Parathyroid adenoma (tissue), 2 donors: ENCODE results near the gene MRPL42.

Source experiments
- H2AFZ ChIP-seq: fragments of 300-600 bp; sonication (generic); one replicate; pipeline ENCODE4 v1.7.0; 2017; ENCODE audit warnings: antibody characterized with exemption, mild to moderate bottlenecking
- H3K27ac ChIP-seq: fragments of 300-600 bp; sonication (generic); one replicate; pipeline ENCODE4 v1.7.0; 2017
- H3K27me3 ChIP-seq: fragments of 300-600 bp; sonication (generic); one replicate; pipeline ENCODE4 v1.7.0; 2017; ENCODE audit warnings: low read length; ENCODE audit not compliant: control insufficient read depth, insufficient read depth
- H3K36me3 ChIP-seq: fragments of 300-600 bp; sonication (generic); one replicate; pipeline ENCODE4 v1.7.0; 2017; ENCODE audit warnings: low read length; ENCODE audit not compliant: control insufficient read depth, insufficient read depth
- H3K4me1 ChIP-seq: fragments of 300-600 bp; sonication (generic); one replicate; pipeline ENCODE4 v1.7.0; 2017; ENCODE audit warnings: control low read depth
- H3K4me2 ChIP-seq: fragments of 300-600 bp; sonication (generic); one replicate; pipeline ENCODE4 v1.7.0; 2017; ENCODE audit warnings: low read length
- H3K4me3 ChIP-seq: fragments of 300-600 bp; sonication (generic); one replicate; pipeline ENCODE4 v1.7.0; 2017; ENCODE audit warnings: low read depth, low read length
- H3K79me2 ChIP-seq: fragments of 300-600 bp; sonication (generic); one replicate; pipeline ENCODE4 v1.7.0; 2017; ENCODE audit warnings: control low read depth
- H3K9ac ChIP-seq: fragments of 300-600 bp; sonication (generic); one replicate; pipeline ENCODE4 v1.7.0; 2017; ENCODE audit warnings: mild to moderate bottlenecking
- H3K9me3 ChIP-seq: fragments of 300-600 bp; sonication (generic); one replicate; pipeline ENCODE4 v1.7.0; 2017; ENCODE audit warnings: low read length; ENCODE audit not compliant: control insufficient read depth
- TF ChIP-seq, protein P1 (sequence below): fragments of 300-600 bp; sonication (generic); IDR thresholded peaks from one replicate; pipeline ENCODE4 v1.7.0; 2017; ENCODE audit warnings: antibody characterized with exemption, mild to moderate bottlenecking
- donor health status: primary hyperparathyroidism.

MRPL42 gene

DNA sequence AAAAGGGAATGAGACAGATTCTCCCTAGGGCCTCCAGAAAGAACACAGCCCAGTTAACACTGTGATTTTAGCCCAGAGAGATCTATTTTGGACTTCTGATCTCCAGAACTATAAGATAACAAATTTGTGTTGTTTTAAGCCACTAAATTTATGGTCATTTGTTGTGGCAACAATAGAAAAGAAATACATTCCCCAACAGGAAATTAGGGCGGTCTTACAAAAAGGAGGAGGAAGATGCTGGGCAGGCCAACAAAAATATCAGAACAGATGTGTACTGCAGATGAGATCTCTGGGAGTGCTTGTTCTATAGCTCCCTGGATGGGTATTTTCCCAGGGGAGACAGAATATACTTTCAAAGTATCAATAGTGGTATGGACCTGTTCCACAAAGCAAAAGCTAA lies 73.2 kb downstream of the MRPL42 start:
- Histone ChIP-seq H3K9ac (no peak overlapping the region), H3K79me2 (no peaks in the 10 kb centered on the region), H3K9me3 (no peaks in the 10 kb centered on the region), H3K27me3 (no peaks in the 10 kb centered on the region), H3K36me3 (no peaks in the 10 kb centered on the region), H3K4me1 (no peaks in the 10 kb centered on the region), H3K4me2 (no peak overlapping the region), H3K27ac (no peak overlapping the region), H3K4me3 (no peak overlapping the region), H2AFZ (no peak overlapping the region)
- TF ChIP-seq, protein P1, sequence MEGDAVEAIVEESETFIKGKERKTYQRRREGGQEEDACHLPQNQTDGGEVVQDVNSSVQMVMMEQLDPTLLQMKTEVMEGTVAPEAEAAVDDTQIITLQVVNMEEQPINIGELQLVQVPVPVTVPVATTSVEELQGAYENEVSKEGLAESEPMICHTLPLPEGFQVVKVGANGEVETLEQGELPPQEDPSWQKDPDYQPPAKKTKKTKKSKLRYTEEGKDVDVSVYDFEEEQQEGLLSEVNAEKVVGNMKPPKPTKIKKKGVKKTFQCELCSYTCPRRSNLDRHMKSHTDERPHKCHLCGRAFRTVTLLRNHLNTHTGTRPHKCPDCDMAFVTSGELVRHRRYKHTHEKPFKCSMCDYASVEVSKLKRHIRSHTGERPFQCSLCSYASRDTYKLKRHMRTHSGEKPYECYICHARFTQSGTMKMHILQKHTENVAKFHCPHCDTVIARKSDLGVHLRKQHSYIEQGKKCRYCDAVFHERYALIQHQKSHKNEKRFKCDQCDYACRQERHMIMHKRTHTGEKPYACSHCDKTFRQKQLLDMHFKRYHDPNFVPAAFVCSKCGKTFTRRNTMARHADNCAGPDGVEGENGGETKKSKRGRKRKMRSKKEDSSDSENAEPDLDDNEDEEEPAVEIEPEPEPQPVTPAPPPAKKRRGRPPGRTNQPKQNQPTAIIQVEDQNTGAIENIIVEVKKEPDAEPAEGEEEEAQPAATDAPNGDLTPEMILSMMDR, result no peak

DNA sequence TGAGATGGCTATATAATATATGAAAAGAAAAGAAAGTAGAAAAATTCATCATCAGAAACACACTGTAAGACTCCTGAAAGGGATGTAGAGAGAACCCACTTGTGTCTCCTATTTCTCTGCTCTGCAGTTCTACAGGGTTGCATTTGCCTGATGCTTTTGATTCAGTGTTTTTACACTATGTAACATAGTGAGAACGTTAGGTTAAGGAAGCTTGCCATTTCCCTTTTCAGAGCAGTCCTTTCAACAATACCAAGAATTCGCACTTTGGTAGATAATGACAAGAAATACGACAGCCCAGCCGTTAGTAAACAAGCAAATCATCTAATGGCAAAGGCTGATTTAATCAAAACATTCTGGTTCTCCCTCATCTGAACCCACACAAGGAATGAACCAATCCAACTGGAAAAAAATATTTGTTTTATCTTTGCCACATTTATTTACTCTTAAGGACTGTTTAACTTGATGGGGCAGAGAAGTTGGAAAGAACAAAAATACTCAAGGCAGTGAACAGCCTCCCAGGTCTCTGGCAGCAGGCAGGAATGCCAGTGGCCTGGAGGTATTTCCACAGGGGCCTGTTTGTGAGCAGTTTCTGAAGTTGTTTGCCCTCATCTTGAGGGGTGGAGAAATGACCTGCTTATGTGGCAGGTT lies 74.4 kb downstream of the MRPL42 start:
- Histone ChIP-seq H3K4me2 (no peak overlapping the region), H2AFZ (no peak overlapping the region), H3K27ac (no peak overlapping the region), H3K9ac (no peak overlapping the region), H3K79me2 (no peaks in the 10 kb centered on the region), H3K9me3 (no peaks in the 10 kb centered on the region), H3K36me3 (no peaks in the 10 kb centered on the region), H3K4me1 (no peaks in the 10 kb centered on the region), H3K4me3 (no peak overlapping the region), H3K27me3 (no peaks in the 10 kb centered on the region)
- TF ChIP-seq, protein P1, result no peak

DNA sequence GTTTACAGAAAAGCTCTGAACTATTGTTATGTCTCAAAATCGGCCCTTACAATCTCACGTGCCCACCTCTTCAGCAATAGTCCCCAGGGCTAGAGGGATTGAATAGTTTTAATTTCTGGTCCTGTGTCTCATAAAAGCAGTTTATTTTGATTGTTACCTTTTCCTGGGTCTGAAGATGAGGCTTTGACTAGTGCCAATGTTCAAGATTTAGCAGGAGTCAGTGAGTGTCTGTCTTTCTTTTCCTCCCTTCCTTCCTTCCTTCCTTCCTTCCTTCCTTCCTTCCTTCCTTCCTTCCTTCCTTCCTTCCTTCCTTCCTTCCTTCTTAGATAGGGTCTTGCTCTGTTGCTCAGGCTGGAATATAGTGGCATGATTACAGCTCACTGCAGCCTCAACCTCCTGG lies 80.5 kb downstream of the MRPL42 start:
- Histone ChIP-seq H3K4me1 (peaks cover 5% of the 10 kb centered on the region), H3K27ac (no peak overlapping the region), H3K4me2 (no peak overlapping the region), H3K36me3 (no peaks in the 10 kb centered on the region), H2AFZ (no peak overlapping the region), H3K9me3 (no peaks in the 10 kb centered on the region), H3K79me2 (no peaks in the 10 kb centered on the region), H3K27me3 (no peaks in the 10 kb centered on the region), H3K9ac (no peak overlapping the region), H3K4me3 (no peak overlapping the region)
- TF ChIP-seq, protein P1, result no peak

DNA sequence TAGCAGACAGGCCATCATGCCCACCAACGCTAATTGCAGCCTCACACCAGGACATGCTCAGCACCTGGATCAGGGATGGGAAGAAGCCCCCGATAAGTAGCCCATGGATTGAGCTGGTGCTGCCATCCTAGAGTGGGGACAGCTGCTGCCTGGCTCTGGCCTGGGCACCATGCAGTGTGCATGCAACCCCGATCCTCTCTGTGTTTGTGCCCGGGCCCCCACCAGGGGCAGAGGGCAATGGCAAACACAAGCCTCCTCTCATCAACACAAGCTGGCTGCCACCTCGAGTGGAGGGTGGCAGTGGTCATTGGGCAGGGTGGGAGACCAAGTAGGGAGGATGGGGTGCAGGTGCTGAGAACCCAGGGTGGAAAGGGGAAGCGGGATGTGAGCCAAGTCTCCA lies 81.9 kb downstream of the MRPL42 start:
- H3K4me2 ChIP-seq, result no peak overlapping the region
- H3K9me3 ChIP-seq, result no peaks in the 10 kb centered on the region
- H3K27me3 ChIP-seq, result no peaks in the 10 kb centered on the region
- peaks cover 5% of the 10 kb centered on the region for H3K4me1 ChIP-seq
- H3K9ac ChIP-seq, result no peak overlapping the region
- H3K4me3 ChIP-seq, result no peak overlapping the region
- peaks cover 9% of the 10 kb centered on the region for H3K79me2 ChIP-seq
- H3K36me3 ChIP-seq, result no peaks in the 10 kb centered on the region
- H2AFZ ChIP-seq, result no peak overlapping the region
- TF ChIP-seq, protein P1, result no peak
- no peak overlapping the region for H3K27ac ChIP-seq
